Measurements from ENCODE around the gene PLCL1.
"Not testable (repeated sequence)": the region's sequence is repeated elsewhere in the genome, so short reads cannot be mapped to it uniquely, and the experiment has no call there.

PLCL1 gene

GRCh38 chr2:197809064-197809463 is 4.7 kb downstream of the PLCL1 start:
- DNase-seq (ENCODE audit: low spot score): no peak
- FAIRE-seq: no peak

DNA sequence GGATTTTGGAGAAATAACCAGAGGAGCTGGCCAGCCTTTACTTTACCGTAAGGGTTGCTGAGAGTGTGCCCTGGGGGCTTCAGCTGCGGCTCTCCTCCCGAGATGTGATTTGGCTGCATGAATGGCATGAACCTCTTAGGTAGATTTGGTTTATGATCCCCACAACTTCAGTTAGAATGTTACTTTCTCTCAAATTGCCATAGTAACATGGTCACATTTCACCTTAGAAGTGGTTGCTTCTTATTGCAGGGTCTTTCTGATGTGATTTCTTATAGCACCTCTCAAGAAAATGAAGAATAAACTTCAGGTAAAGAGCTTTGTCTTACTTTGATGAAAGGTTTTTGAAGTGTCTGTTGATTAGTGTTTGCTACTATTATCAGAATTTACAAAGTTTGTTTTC is 5.6 kb downstream of the PLCL1 start:
- FAIRE-seq (no peak), DNase-seq (ENCODE audit: low spot score) (no peak)

- FAIRE-seq (no peak), DNase-seq (ENCODE audit: low spot score) (no peak)
Measured at GRCh38 chr2:197810491-197810890, 6.1 kb downstream of the PLCL1 start.

DNA sequence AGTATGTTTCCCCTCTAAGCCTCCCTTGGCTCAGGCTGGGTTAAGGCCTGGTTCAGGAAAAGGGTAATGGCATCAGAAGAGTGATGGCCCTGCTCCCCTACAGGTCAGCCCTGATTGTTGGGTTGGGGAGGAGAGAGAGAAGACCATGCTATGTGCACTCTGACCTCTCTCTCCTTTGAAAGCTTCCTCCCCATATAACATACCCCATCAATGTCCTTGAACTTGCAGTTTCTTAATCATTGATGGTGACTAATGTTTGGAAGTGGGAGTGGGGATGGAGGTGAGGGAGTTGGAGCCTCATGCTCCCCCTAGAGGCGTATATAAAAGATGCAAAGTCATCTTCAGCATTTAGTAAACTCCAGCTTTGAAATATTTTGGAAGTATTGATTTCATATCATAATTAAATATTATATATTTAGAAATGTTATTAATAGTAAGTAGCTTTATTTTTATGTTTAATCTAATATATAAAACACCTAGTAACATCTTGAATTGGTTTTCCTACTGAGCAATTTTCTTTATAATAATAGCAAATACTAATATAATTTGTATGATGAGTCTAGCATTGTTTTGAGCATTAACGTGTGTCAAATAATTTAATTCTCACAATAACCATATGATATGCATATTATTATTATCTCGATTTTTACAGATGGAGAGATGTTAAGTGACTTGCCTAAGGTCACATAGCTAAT is 8.8 kb downstream of the PLCL1 start:
- DNase-seq (ENCODE audit: low spot score) (peak; percentile 39), FAIRE-seq (no peak)

- DNase-seq (ENCODE audit: low spot score): no peak
Measured at GRCh38 chr2:197814526-197814925, 10.1 kb downstream of the PLCL1 start.

DNA sequence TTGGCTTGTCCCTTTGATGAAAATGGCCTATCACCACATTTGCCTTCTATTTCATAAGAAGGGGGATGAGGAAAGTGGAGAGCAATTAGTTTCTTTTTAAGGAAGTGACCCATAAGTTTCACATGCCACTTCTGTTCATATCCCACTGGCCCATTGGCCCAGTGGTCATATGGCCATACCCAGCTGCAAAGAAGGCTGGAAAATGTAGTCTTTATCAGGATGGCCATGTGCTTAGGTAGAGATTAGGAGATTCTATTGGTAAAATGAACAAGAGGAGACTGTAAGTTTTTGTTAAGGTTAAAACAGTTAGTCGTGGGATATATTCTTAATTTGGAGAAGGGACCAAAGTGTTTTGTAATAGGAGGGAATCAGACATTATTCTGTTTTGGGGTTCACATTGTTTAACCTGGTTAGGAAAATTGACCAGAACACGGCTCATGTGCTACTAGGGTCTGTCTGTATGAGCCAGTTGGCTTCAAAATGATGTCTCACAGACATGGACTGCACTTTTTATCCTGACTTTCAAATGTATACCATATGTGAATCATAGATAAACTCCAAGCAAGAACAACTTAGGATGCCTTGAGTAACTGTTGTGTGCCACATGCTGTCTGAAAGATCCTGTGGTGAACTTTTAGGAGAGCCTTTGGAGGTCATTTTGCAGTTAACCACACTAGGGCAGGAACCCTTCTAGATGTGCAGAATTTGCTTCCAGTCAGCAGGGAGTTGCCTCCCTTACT is 17.3 kb downstream of the PLCL1 start:
- DNase-seq (ENCODE audit: low spot score) (no peak), FAIRE-seq (no peak)

More at GRCh38 chr2:197814526-197814925, 10.1 kb downstream of the PLCL1 start:
- FAIRE-seq: no peak

DNA sequence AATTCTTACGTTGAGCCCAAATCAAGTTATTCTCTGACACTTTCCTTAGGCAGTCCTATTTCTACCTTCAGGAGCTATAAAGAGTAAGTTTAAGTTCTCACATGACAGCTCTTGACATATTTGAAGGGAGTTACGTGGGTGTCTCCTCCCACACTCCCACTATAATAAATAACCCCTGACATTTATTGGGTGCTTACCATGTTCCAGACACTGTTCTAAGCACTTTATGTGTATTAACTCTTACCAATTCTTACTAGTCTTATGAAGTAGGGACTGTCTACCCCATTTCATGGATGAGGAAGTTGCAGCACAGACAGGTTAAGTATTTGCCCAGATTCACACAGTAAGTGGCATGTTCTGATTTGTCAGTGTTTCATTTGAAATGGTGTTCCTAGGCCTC is 17.9 kb downstream of the PLCL1 start:
- FAIRE-seq (no peak), DNase-seq (ENCODE audit: low spot score) (no peak)

GRCh38 chr2:197827618-197828017 is 23.2 kb downstream of the PLCL1 start:
- DNase-seq (ENCODE audit: low spot score) (no peak), FAIRE-seq (no peak)

DNA sequence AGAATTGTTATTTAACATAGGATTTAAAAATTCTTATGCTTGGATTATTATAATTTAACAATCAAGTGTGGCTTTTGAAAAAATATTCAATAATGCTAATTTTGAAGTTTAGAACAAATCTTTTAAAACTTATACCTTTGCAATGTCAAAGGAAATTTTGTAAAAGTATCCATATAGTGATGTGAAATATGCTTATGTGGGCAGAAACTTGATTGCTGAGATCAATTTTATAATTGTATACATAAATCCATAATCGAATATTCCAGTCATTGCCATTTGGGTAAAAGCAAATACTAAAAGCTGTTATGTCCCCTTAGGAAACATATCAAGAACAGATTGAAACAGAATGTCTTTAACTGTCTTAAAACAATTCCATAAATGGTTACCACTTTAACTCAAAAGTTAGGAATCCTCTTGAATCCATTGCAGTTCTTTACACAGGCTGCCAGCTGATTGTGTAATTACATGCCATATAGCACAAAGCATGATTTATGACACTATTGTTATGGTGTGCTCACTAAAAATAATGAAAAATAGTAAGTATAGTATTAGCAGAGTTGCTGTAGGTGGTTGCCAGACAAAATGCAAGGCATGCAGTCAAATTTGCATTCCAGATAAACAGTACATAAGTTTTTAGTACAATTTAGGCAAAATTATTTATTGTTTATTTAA is 24.2 kb downstream of the PLCL1 start:
- no peak for DNase-seq (ENCODE audit: low spot score)

DNA sequence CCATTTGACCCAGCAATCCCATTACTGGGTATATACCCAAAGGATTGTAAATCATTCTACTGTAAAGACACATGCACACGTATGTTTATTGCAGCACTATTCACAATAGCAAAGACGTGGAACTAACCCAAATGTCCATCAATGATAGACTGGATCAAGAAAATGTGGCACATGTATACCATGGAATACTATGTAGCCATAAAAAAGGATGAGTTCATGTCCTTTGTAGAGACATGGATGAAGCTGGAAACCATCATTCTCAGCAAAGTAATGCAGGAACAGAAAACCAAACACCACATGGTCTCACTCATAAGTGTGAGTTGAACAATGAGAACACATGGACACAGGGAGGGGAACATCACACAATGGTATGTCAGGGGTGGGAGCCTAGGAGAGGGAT is 30.4 kb downstream of the PLCL1 start:
- DNase-seq (ENCODE audit: low spot score); FAIRE-seq: not testable (repeated sequence)

More for the DNA sequence above, 24.2 kb downstream of the PLCL1 start:
- no peak for FAIRE-seq

DNA sequence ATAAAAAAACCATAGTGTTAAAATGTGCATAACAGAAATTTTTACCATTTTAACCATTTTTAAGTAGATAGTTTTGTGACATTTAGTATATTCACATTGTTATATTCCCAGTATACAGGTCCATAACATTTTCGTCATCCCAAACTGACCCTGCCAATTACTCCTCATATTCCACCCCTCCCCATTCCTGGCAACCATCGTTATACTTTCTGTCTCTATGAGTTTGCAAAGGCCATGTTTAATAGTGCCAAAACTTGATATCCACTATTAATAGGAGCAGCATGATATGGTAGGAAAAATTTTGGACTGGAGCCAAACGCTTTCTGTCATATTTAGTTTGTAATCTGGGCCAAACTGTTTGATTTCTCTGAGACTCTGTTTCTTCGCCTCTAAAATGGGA is 30.9 kb downstream of the PLCL1 start:
- no peak for FAIRE-seq

GRCh38 chr2:197838036-197838435 is 33.6 kb downstream of the PLCL1 start:
- FAIRE-seq (no peak), DNase-seq (ENCODE audit: low spot score) (no peak)

More for the DNA sequence above, 30.9 kb downstream of the PLCL1 start:
- DNase-seq (ENCODE audit: low spot score): no peak

DNA sequence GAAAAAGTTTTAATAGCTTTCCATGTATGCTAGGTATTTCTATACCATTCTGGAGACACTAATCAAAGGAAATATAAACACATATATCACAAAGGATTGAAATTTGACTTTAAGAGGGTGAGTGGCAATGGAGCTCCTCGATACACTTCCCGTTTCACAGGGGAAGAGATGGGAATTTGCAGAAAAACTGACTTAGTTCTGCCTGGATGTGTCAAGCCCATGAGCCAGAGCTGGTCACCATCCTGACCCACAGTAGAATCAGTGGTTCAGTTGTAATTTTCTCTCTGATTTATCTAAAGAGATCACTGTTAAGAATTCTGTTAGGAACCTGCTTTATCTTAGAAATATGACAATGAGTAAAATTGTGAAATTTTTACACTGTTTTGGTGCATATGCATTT is 34.2 kb downstream of the PLCL1 start:
- DNase-seq (ENCODE audit: low spot score): no peak
- FAIRE-seq: no peak

DNA sequence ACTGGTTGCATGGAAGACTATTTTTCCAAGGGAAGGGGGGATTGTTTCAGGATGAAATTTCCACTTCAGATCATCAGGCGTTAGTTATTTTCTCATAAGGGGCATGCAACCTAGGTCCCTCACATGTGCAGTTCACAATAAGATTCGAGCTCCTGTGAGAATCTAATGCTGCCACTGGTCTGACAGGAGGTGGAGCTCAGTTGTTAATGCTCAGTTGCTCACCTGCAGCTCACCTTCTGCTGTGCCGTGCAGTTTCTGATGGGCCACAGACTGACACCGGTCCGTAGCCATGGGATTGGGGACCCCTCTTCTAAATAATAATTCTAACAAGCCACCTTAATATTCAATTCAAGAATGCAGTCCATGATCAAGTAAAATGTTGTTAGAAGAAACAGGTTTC is 34.9 kb downstream of the PLCL1 start:
- DNase-seq (ENCODE audit: low spot score): no peak
- no peak for FAIRE-seq

GRCh38 chr2:197839856-197840255 is 35.5 kb downstream of the PLCL1 start:
- FAIRE-seq (no peak), DNase-seq (ENCODE audit: low spot score) (no peak)

GRCh38 chr2:197846128-197846527 is 41.7 kb downstream of the PLCL1 start:
- DNase-seq (ENCODE audit: low spot score) (no peak), FAIRE-seq (no peak)

- DNase-seq (ENCODE audit: low spot score): no peak
- no peak for FAIRE-seq
Measured at GRCh38 chr2:197846777-197847176, 42.4 kb downstream of the PLCL1 start.

DNA sequence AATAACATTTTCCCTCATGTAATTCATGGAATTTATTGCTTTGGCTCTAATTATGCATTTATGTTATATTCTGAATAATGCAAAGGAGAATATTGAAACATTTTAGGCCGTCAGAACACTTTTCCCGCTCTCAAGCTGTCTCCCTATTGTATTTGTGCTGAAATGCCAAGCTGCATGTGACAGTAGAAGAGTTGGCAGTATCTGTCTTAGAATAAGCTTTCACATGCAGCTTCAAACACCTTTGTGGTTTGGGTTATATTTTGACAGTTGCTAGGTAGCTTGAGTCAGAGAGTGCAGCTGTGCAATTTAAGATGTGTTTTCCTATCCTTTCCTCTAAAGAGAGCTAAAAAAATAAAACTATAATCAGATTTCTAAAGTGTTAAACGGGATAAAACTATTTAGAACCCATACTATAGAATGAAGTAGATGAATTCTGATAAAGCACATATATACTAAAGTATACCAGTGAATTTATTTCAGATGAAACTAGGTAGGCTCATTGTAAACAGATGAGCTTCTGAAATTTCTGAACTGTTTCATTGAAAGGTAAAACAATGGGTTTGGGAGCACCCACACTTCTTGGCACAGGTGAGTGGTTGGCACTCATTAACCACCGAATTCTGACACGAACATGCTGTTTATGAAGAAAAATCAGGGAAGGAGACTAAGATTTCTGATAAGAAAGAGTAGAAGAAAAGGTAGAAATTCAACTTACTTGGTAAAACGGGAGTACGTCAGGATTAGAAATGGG is 43.4 kb downstream of the PLCL1 start:
- DNase-seq (ENCODE audit: low spot score) (no peak), FAIRE-seq (no peak)

GRCh38 chr2:197848602-197849001 is 44.2 kb downstream of the PLCL1 start:
- DNase-seq (ENCODE audit: low spot score) (no peak), FAIRE-seq (no peak)

GRCh38 chr2:197850882-197851450 is 46.6 kb downstream of the PLCL1 start:
- no peak for FAIRE-seq
- no peak for DNase-seq (ENCODE audit: low spot score)

GRCh38 chr2:197851451-197851850 is 47.1 kb downstream of the PLCL1 start:
- FAIRE-seq: no peak
- DNase-seq (ENCODE audit: low spot score): no peak

Data from urothelium cell line (cell line).